GM21825 (cell line): ENCODE results near the gene IFITM1.
"Not testable (repeated sequence)": the region's sequence is repeated elsewhere in the genome, so short reads cannot be mapped to it uniquely, and the experiment has no call there.

Source experiments
- ATAC-seq: cut with Tn5 transposase; IDR thresholded peaks from one replicate; pipeline ENCODE4 v1.9.1; 2021; ENCODE audit warnings: mild to moderate bottlenecking, moderate library complexity; ENCODE audit not compliant: unreplicated experiment

Gene IFITM1

GRCh38 chr11:293852-294661 is 19.8 kb upstream of the IFITM1 start:
- ATAC-seq, result no peak

GRCh38 chr11:294780-295179 is 19.1 kb upstream of the IFITM1 start:
- ATAC-seq, result no peak

- no peak for ATAC-seq
Observed at GRCh38 chr11:295351-296170, 18.3 kb upstream of the IFITM1 start.

- no peak for ATAC-seq
Observed at GRCh38 chr11:296171-297050, 17.4 kb upstream of the IFITM1 start.

GRCh38 chr11:297051-297585 is 16.7 kb upstream of the IFITM1 start:
- no peak for ATAC-seq

- ATAC-seq, result no peak
Observed at GRCh38 chr11:297586-298405, 16.0 kb upstream of the IFITM1 start.

GRCh38 chr11:298406-299065 is 15.3 kb upstream of the IFITM1 start:
- ATAC-seq, result no peak

- ATAC-seq, result no peak
Observed at GRCh38 chr11:299081-299891, 14.6 kb upstream of the IFITM1 start, which contains the start of gene IFITM5. TSS of gene IFITM5 (minus strand) at chr11:299526. CDS start at chr11:299490, 36 bp downstream.

- no peak for ATAC-seq
Observed at GRCh38 chr11:299951-300735, 13.7 kb upstream of the IFITM1 start.

- no peak for ATAC-seq
Observed at GRCh38 chr11:303363-303762, 10.5 kb upstream of the IFITM1 start.

- no peak for ATAC-seq
Observed at GRCh38 chr11:304061-304506, 9.8 kb upstream of the IFITM1 start.

GRCh38 chr11:304915-305843 is 8.7 kb upstream of the IFITM1 start:
- no peak for ATAC-seq

- ATAC-seq, result no peak
Observed at GRCh38 chr11:305844-306211, 8.0 kb upstream of the IFITM1 start.

- ATAC-seq, result no peak
Observed at GRCh38 chr11:306645-307371, 7.0 kb upstream of the IFITM1 start.

- not testable (repeated sequence) for ATAC-seq
Observed at GRCh38 chr11:307766-308708, 5.8 kb upstream of the IFITM1 start, which contains the start of gene IFITM2. TSS of gene IFITM2 (plus strand) at chr11:307816. CDS start at chr11:308193, 377 bp downstream.
